ENCODE data around the gene ATP13A4.

The ATP13A4 gene, protein sequence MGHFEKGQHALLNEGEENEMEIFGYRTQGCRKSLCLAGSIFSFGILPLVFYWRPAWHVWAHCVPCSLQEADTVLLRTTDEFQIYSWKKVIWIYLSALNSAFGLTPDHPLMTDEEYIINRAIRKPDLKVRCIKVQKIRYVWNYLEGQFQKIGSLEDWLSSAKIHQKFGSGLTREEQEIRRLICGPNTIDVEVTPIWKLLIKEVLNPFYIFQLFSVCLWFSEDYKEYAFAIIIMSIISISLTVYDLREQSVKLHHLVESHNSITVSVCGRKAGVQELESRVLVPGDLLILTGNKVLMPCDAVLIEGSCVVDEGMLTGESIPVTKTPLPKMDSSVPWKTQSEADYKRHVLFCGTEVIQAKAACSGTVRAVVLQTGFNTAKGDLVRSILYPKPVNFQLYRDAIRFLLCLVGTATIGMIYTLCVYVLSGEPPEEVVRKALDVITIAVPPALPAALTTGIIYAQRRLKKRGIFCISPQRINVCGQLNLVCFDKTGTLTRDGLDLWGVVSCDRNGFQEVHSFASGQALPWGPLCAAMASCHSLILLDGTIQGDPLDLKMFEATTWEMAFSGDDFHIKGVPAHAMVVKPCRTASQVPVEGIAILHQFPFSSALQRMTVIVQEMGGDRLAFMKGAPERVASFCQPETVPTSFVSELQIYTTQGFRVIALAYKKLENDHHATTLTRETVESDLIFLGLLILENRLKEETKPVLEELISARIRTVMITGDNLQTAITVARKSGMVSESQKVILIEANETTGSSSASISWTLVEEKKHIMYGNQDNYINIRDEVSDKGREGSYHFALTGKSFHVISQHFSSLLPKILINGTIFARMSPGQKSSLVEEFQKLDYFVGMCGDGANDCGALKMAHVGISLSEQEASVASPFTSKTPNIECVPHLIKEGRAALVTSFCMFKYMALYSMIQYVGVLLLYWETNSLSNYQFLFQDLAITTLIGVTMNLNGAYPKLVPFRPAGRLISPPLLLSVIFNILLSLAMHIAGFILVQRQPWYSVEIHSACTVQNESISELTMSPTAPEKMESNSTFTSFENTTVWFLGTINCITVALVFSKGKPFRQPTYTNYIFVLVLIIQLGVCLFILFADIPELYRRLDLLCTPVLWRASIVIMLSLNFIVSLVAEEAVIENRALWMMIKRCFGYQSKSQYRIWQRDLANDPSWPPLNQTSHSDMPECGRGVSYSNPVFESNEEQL

DNA sequence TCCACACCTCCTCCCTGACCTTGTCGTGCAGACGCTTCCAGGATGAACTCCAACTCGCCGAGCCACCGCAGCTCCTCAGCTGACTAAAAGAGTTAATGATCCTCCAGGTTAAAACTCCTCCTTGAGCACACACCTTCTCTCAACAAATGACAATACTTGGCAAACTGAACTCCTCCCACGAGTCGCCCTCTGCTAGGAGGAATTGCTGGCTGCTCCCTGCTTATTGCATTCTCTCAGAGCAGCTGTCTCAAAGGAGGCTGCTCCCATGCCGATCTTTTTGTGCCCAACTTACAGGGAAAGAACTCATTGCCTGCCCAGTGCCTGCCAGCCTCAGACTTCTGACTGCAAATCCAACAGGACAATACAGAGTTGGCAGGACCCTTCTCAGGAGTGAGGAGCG is at the start of gene ATP13A4:
ATP13A4 (minus strand) TSS at position 85 of the 400 bp plus-strand sequence. CDS start 96 bp downstream, outside the sequence.
- DNase-seq = no peak

- no peak for DNase-seq
Observed at GRCh38 chr3:193599393-193599792, 44.7 kb upstream of the ATP13A4 start.

DNA sequence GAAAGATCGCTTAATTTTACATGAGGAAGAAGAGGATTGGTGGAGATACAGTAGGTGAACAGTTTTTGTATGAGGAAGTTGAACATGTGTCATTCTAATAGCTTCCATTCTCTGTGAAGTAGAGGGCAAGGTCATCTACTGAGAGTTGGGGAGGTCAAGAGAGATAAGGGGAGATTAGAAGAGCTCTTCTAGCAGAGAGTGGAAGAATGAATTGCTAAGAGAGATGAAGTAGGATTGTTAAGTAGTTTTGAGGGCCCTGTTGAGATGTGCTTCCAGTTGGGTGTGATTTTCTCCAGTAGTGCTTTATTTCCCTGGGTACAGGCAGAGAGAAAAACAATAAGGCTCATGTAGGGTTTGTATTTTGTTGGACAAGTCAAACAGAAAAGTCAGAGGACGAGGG is 43.5 kb upstream of the ATP13A4 start:
- DNase-seq = no peak

- DNase-seq = no peak
Observed at GRCh38 chr3:193595939-193596487, 41.3 kb upstream of the ATP13A4 start.

GRCh38 chr3:193594946-193595689 is 40.4 kb upstream of the ATP13A4 start:
- no peak for DNase-seq

GRCh38 chr3:193593668-193594030 is 39.0 kb upstream of the ATP13A4 start:
- DNase-seq = no peak

DNA sequence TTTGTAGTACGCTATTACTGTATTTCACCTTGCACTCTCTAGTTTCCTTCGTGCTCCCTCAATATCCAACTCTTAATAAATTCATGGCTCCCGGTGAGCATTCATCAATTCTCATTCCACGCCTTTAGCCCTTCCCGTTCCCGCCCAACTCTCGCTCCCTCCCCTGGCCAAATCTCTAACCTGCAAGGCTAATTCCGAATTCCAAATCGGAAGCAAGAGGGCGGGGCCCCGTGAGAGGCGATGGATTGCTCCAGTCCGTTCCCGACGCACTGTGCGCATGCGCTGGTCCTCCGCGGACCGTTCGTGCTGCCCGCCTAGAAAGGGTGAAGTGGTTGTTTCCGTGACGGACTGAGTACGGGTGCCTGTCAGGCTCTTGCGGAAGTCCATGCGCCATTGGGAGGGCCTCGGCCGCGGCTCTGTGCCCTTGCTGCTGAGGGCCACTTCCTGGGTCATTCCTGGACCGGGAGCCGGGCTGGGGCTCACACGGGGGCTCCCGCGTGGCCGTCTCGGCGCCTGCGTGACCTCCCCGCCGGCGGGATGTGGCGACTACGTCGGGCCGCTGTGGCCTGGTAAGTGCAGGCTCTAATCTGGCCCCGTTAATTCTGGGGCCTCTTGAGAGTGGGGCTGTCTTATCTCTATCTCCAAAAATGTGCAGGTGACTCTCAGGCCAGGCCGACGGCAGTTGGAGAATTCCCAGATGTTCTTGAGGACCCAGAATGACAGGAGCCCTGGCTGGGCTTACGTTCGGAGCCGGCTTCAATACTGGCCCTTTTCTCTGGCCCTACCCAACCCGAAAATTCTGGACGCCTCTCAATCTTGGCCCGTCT is 38.4 kb upstream of the ATP13A4 start, which contains the start of gene OPA1:
OPA1 (plus strand) TSS at position 368 of the 827 bp plus-strand sequence; CDS start at position 538, 170 bp downstream.
- peak; percentile 94 for DNase-seq

- DNase-seq = no peak
Observed at GRCh38 chr3:193590088-193590856, 35.6 kb upstream of the ATP13A4 start.

GRCh38 chr3:193589616-193590015 is 34.9 kb upstream of the ATP13A4 start:
- DNase-seq = no peak

DNA sequence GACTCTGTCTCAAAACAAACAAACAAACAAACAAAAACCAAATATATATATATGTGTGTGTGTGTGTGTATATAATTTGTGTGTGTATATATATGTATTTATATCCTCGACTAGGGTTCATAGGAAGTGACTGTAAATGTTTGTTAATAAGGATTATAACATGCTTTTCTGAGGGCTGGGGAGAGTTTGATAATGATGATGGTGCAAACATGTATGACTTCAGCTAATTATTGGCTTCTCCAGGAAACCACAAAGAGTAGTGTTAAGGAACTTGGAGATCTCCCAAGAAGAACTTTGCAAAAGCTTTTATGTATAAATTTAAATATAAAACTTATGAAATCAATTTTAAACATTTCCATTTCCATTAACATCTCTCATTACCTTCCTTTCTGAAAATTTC is 34.4 kb upstream of the ATP13A4 start:
- DNase-seq = no peak

GRCh38 chr3:193586526-193586925 is 31.8 kb upstream of the ATP13A4 start:
- DNase-seq = no peak

DNA sequence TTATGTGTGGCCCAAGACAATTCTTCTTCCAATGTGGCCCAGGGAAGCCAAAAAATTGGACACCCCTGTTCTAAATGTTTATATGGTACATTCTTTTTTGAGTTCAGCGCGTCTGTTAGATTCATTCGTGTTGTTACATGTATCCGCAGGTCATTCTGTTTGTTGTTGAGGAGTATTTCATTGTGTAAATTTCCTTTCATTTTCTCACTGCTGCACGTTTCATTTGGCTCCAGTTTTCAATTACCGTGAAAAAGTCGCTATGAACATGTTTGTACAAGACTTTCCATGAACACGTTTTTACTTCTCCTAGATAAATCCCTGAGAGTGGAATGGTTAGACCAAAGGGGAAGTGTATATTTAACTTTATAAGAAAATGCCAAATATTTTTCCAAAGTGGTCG is 30.8 kb upstream of the ATP13A4 start:
- DNase-seq = no peak

DNA sequence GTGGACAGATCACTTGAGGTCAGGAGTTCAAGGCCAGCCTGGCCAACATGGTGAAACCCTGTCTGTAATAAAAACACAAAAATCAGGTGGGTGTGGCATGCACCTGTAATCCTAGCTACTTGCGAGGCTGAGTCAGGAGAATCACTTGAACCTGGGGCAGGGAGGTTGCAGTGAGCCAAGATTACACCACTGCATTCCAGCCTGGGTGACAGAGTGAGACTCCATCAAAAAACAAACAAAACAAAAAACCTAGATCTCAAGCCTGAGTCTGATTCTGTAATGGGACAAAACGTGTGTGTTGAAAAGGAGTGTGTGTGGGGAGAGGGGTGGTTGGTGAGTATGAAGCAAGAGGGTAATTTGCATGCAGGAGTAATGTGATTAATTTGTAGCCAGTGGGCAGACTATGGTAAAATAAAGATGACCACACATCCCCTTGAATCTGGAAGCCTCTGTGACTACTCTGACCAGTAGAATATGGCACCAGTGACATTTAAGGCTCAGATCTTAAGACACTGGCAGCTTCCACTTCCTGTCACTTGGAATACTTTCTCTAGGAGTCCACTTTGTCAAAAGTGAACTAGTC is 19.9 kb upstream of the ATP13A4 start:
- DNase-seq = no peak

- DNase-seq = no peak
Observed at GRCh38 chr3:193573403-193574191, 18.9 kb upstream of the ATP13A4 start.

GRCh38 chr3:193572426-193572908 is 17.8 kb upstream of the ATP13A4 start:
- peak; percentile 26 for DNase-seq

- DNase-seq = no peak
Observed at GRCh38 chr3:193569119-193569518, 14.4 kb upstream of the ATP13A4 start.

GRCh38 chr3:193564012-193564411 is 9.3 kb upstream of the ATP13A4 start:
- no peak for DNase-seq

GRCh38 chr3:193563426-193563825 is 8.7 kb upstream of the ATP13A4 start:
- DNase-seq = no peak

DNA sequence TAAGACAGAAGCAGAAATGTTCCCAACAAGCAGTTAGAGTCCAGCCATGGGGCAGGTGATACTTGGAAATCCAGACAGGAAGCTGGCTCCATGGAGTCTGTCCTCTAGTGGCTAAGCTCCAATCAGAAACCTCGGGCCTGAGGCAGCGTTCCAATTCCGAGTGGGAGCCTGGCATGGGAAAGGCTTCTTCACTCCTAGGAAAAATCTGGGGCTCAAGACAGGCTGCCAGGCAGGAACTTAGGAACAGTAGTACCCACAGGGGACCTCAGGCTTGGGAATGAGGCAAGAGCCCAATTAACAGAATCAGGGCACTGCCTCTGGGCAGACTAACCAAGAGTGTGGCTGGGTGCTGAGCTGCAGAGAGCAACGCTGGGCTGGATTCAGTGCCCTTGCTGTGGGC is 6.2 kb upstream of the ATP13A4 start:
- DNase-seq = no peak

All from NCI-H1436 treated with DMSO at 0.1 percent for 48 hours (cell line).